Kidney tubule cell (primary cell): ENCODE results near the gene ZNF365.
"Not testable (repeated sequence)": the region's sequence is repeated elsewhere in the genome, so short reads cannot be mapped to it uniquely, and the experiment has no call there.

ENCODE experiments used
- DNase-seq: peaks from one replicate; pipeline ENCODE4 v3.0.0-alpha.2; 2018; ENCODE audit warnings: low spot score

ZNF365 gene

GRCh38 chr10:62377026-62377415 is 2.9 kb downstream of the ZNF365 start:
- no peak for DNase-seq

- no peak for DNase-seq
Measured at GRCh38 chr10:62377966-62378365, 3.8 kb downstream of the ZNF365 start.

GRCh38 chr10:62378877-62379276 is 4.7 kb downstream of the ZNF365 start:
- DNase-seq: not testable (repeated sequence)

GRCh38 chr10:62379394-62379793 is 5.2 kb downstream of the ZNF365 start:
- no peak for DNase-seq

GRCh38 chr10:62380016-62380415 is 5.8 kb downstream of the ZNF365 start:
- peak; percentile 80 for DNase-seq

GRCh38 chr10:62381385-62382102 is 7.4 kb downstream of the ZNF365 start:
- DNase-seq: no peak

GRCh38 chr10:62382831-62383230 is 8.7 kb downstream of the ZNF365 start:
- DNase-seq: peak; percentile 20

GRCh38 chr10:62384057-62384446 is 9.9 kb downstream of the ZNF365 start:
- peak; percentile 63 for DNase-seq

- DNase-seq: no peak
Measured at GRCh38 chr10:62384447-62385081, 10.4 kb downstream of the ZNF365 start.

GRCh38 chr10:62386356-62387320 is 12.5 kb downstream of the ZNF365 start:
- DNase-seq: no peak

GRCh38 chr10:62388328-62388727 is 14.2 kb downstream of the ZNF365 start:
- DNase-seq: no peak

- peak; percentile 22 for DNase-seq
Measured at GRCh38 chr10:62390497-62391176, 16.5 kb downstream of the ZNF365 start.

- no peak for DNase-seq
Measured at GRCh38 chr10:62393237-62393636, 19.1 kb downstream of the ZNF365 start.

GRCh38 chr10:62394556-62395018 is 20.4 kb downstream of the ZNF365 start:
- DNase-seq: no peak

- DNase-seq: no peak
Measured at GRCh38 chr10:62395892-62396291, 21.7 kb downstream of the ZNF365 start.

GRCh38 chr10:62396864-62397263 is 22.7 kb downstream of the ZNF365 start:
- DNase-seq: no peak

GRCh38 chr10:62399211-62399610 is 25.0 kb downstream of the ZNF365 start:
- no peak for DNase-seq

GRCh38 chr10:62402508-62402907 is 28.3 kb downstream of the ZNF365 start:
- no peak for DNase-seq

- not testable (repeated sequence) for DNase-seq
Measured at GRCh38 chr10:62410528-62410927, 36.4 kb downstream of the ZNF365 start.

- DNase-seq: not testable (repeated sequence)
Measured at GRCh38 chr10:62410934-62411333, 36.8 kb downstream of the ZNF365 start.

- DNase-seq: no peak
Measured at GRCh38 chr10:62413048-62413447, 38.9 kb downstream of the ZNF365 start.

- no peak for DNase-seq
Measured at GRCh38 chr10:62413652-62414051, 39.5 kb downstream of the ZNF365 start.
